Osteoblast (primary cell): ENCODE data around the gene LEPR. TPM values are rescaled to one million over a fixed set of nuclear protein-coding genes. Genes with fewer than 3 reads are reported as not detected.

Experiments used
- DNase-seq: peaks from one replicate; pipeline ENCODE4 v3.0.0; 2011; ENCODE audit warnings: low spot score, mixed read lengths; ENCODE audit not compliant: insufficient read length; ENCODE audit errors: missing footprints
- H2AFZ ChIP-seq: 2 replicates; pipeline ENCODE4 v1.6.0; 2011; ENCODE audit warnings: mild to moderate bottlenecking, low read length
- H3K27ac ChIP-seq: 2 replicates; pipeline ENCODE4 v1.5.1; 2011; ENCODE audit warnings: mild to moderate bottlenecking, low read depth, low read length, moderate library complexity
- H3K27me3 ChIP-seq: 2 replicates; pipeline ENCODE4 v1.6.0; 2012; ENCODE audit warnings: mild to moderate bottlenecking, control low read depth, inconsistent platforms, low read length, moderate library complexity; ENCODE audit not compliant: insufficient read depth
- H3K36me3 ChIP-seq: 2 replicates; pipeline ENCODE4 v1.5.1; 2011; ENCODE audit warnings: mild to moderate bottlenecking, low read length, control low read depth, moderate library complexity; ENCODE audit not compliant: insufficient read depth
- H3K4me1 ChIP-seq: 2 replicates; pipeline ENCODE4 v1.5.1; 2011; ENCODE audit warnings: mild to moderate bottlenecking, low read length, control low read depth, moderate library complexity; ENCODE audit not compliant: insufficient read depth
- H3K4me2 ChIP-seq: 2 replicates; pipeline ENCODE4 v1.6.0; 2011; ENCODE audit warnings: mild to moderate bottlenecking, low read length; ENCODE audit not compliant: insufficient read depth
- H3K4me3 ChIP-seq: fragments of 200-600 bp; sonication (generic); 3 replicates; pipeline ENCODE4 v1.5.1; 2012; ENCODE audit warnings: mild to moderate bottlenecking, low read length, inconsistent platforms; ENCODE audit not compliant: insufficient read depth
- H3K79me2 ChIP-seq: 2 replicates; pipeline ENCODE4 v1.6.0; 2012; ENCODE audit warnings: mild to moderate bottlenecking, low read length, control low read depth, inconsistent platforms; ENCODE audit not compliant: insufficient read depth
- H3K9me3 ChIP-seq: 2 replicates; pipeline ENCODE4 v1.5.1; 2011; ENCODE audit warnings: low read depth, low read length, control low read depth
- H4K20me1 ChIP-seq: 2 replicates; pipeline ENCODE4 v1.6.0; 2012; ENCODE audit warnings: mild to moderate bottlenecking, low read length, control low read depth; ENCODE audit not compliant: insufficient read depth
- CTCF ChIP-seq: IDR thresholded peaks from 2 replicates; pipeline ENCODE4 v1.5.1; 2011; ENCODE audit warnings: mild to moderate bottlenecking, low read depth, low read length, moderate library complexity; ENCODE audit errors: extremely low read depth
- total RNA-seq: library from RNA; depleted of rRNA; stranded (reverse); fragments of >200 nt; gene quantifications from 2 replicates; pipeline ENCODE4 v1.2.3, GENCODE V29; 2012

The LEPR gene
- total RNA-seq, 1 donor, result 169 TPM

GRCh38 chr1:65421351-65422025 is 1.0 kb downstream of the LEPR start:
- DNase-seq, result peak; percentile 21
- peaks cover 58% of the 10 kb centered on the region for H3K4me1 ChIP-seq
- peaks cover 49% of the 10 kb centered on the region for H3K79me2 ChIP-seq

GRCh38 chr1:65422241-65423203 is 2.1 kb downstream of the LEPR start:
- H3K79me2 ChIP-seq, result peaks cover 58% of the 10 kb centered on the region
- peak overlapping the region; percentile 93 for H3K27ac ChIP-seq
- no peaks in the 10 kb centered on the region for H4K20me1 ChIP-seq
- H3K36me3 ChIP-seq, result peaks cover 21% of the 10 kb centered on the region
- peak overlapping the region; percentile 87 for H3K4me2 ChIP-seq
- no peak overlapping the region for H2AFZ ChIP-seq
- H3K9me3 ChIP-seq, result no peaks in the 10 kb centered on the region
- H3K4me3 ChIP-seq, result peak overlapping the region; percentile 89
- no peak for TF ChIP-seq CTCF
- DNase-seq, result peak; percentile 80
- peaks cover 58% of the 10 kb centered on the region for H3K4me1 ChIP-seq
- no peaks in the 10 kb centered on the region for H3K27me3 ChIP-seq

More at GRCh38 chr1:65421351-65422025, 1.0 kb downstream of the LEPR start:
- no peak for TF ChIP-seq CTCF
- Histone ChIP-seq H3K27ac (peak overlapping the region; percentile 93), H3K9me3 (no peaks in the 10 kb centered on the region), H4K20me1 (no peaks in the 10 kb centered on the region), H3K4me2 (peak overlapping the region; percentile 87), H3K36me3 (peaks cover 11% of the 10 kb centered on the region), H3K27me3 (no peaks in the 10 kb centered on the region), H2AFZ (peak overlapping the region; percentile 83), H3K4me3 (peak overlapping the region; percentile 89)

- Histone ChIP-seq H3K27me3 (no peaks in the 10 kb centered on the region), H3K4me1 (peaks cover 57% of the 10 kb centered on the region), H3K36me3 (peaks cover 35% of the 10 kb centered on the region), H2AFZ (no peak overlapping the region), H3K4me2 (peak overlapping the region; percentile 87), H3K79me2 (peaks cover 68% of the 10 kb centered on the region), H4K20me1 (no peaks in the 10 kb centered on the region), H3K27ac (peak overlapping the region; percentile 93), H3K9me3 (no peaks in the 10 kb centered on the region), H3K4me3 (no peak overlapping the region)
- peak; percentile 88 for DNase-seq
- TF ChIP-seq CTCF, result no peak
These were observed 3.6 kb downstream of the LEPR start for GRCh38 chr1:65423884-65424572.
